CD4-positive, alpha-beta T cell (primary cell): ENCODE data around the gene CDH13. TPM values are rescaled to one million over a fixed set of nuclear protein-coding genes. Genes with fewer than 3 reads are reported as not detected.

Experiments
- ATAC-seq: fragments of 200-7000 bp; cut with Tn5 transposase; one replicate; pipeline ENCODE4 v1.10.0; 2022; ENCODE audit warnings: mild to moderate bottlenecking; ENCODE audit not compliant: poor library complexity
- CTCF ChIA-PET: fragments of 350-600 bp; sonication (Branson Sonifier 250); formaldehyde crosslinking; loops from one replicate; lab custom pipeline; 2021; ENCODE audit warnings: antibody characterized with exemption, inconsistent platforms; lab: Charles Lee
- POLR2A ChIA-PET: fragments of 350-600 bp; sonication (Branson Sonifier 250); formaldehyde crosslinking; loops from one replicate; lab custom pipeline; 2021; ENCODE audit warnings: antibody characterized with exemption, inconsistent platforms; lab: Charles Lee
- DNase-seq, 14 experiments: peaks; one replicate each; pipeline ENCODE4 v3.0.0-alpha.2; 2013 to 2020; ENCODE audit warnings: mixed read lengths in 2 of 14
- H3K27ac ChIP-seq, 2 donors: one replicate each; pipeline versions ENCODE4 v1.5.1 to v1.7.0; 2013; ENCODE audit warnings: low read length in 2 of 2, low read depth in 1 of 2, mild to moderate bottlenecking in 1 of 2
- H3K27me3 ChIP-seq, 2 experiments: 1 replicate in 1 of 2; 2 replicates in 1 of 2; pipeline versions ENCODE4 v1.6.1 to v1.7.0; 2013; ENCODE audit warnings: low read length in 2 of 2, control low read depth in 1 of 2, mild to moderate bottlenecking in 1 of 2, moderate library complexity in 1 of 2; ENCODE audit not compliant: insufficient read depth in 2 of 2, control insufficient read depth in 1 of 2
- H3K36me3 ChIP-seq: one replicate; pipeline ENCODE4 v1.6.1; 2013; ENCODE audit warnings: low read length, control low read depth; ENCODE audit not compliant: insufficient read depth
- H3K4me1 ChIP-seq: one replicate; pipeline ENCODE4 v1.6.1; 2013; ENCODE audit warnings: low read length, control low read depth; ENCODE audit not compliant: insufficient read depth
- H3K4me3 ChIP-seq: one replicate; pipeline ENCODE4 v1.5.1; 2013; ENCODE audit warnings: mild to moderate bottlenecking, low read length, moderate library complexity
- H3K9me3 ChIP-seq, 2 experiments: 1 replicate in 1 of 2; 2 replicates in 1 of 2; pipeline versions ENCODE4 v1.6.1 to v1.7.0; 2013; ENCODE audit warnings: low read length in 2 of 2, mild to moderate bottlenecking in 2 of 2, control low read depth in 1 of 2, moderate library complexity in 1 of 2; ENCODE audit not compliant: control insufficient read depth in 1 of 2, insufficient read depth in 1 of 2
- H3K27ac Mint-ChIP-seq: one replicate; pipeline ENCODE4 v1.8.0; 2020; ENCODE audit warnings: mixed read lengths
- H3K27me3 Mint-ChIP-seq: one replicate; pipeline ENCODE4 v1.8.0; 2021; ENCODE audit warnings: mixed read lengths
- H3K36me3 Mint-ChIP-seq: one replicate; pipeline ENCODE4 v1.8.0; 2021; ENCODE audit warnings: low read depth, mixed read lengths
- H3K4me1 Mint-ChIP-seq: one replicate; pipeline ENCODE4 v1.8.0; 2021; ENCODE audit warnings: low read depth, mixed read lengths
- H3K4me3 Mint-ChIP-seq: one replicate; pipeline ENCODE4 v1.8.0; 2020; ENCODE audit warnings: mild to moderate bottlenecking, mixed read lengths
- H3K9me3 Mint-ChIP-seq: one replicate; pipeline ENCODE4 v1.8.0; 2020; ENCODE audit warnings: mixed read lengths
- CTCF ChIP-seq: fragments of 200-600 bp; IDR thresholded peaks from one replicate; pipeline ENCODE4 v1.8.0; 2022; ENCODE audit warnings: antibody characterized with exemption, mild to moderate bottlenecking
- intact Hi-C, 2 experiments: fragments of 100-400 bp; cut with DNase I in 1 of 2; cut with micrococcal nuclease in 1 of 2; formaldehyde crosslinking; loops; one replicate each; pipeline versions ENCODE4 v1.15.1 to v1.9.0; 2023 to 2025; cut with DNase I, micrococcal nuclease
- total RNA-seq, 174 experiments: library from RNA in 2 of 174; stranded (reverse) in 2 of 174; gene quantifications; one replicate each; pipeline ENCODE4 v1.2.3 and lab custom pipeline; 2021 to 2026

Gene CDH13
- total RNA-seq, 2 experiments from 2014 or later, result not detected

GRCh38 chr16:82876951-82877350 lies 250.2 kb downstream of the CDH13 start:
- Mint-ChIP-seq H3K27me3 (no peaks in the 10 kb centered on the region), H3K4me3 (no peak overlapping the region), H3K36me3 (no peaks in the 10 kb centered on the region), H3K27ac (no peak overlapping the region), H3K4me1 (no peaks in the 10 kb centered on the region), H3K9me3 (peaks cover 3% of the 10 kb centered on the region)
- no peak for ATAC-seq
- Histone ChIP-seq H3K4me1 (no peaks in the 10 kb centered on the region), H3K27me3 (peaks cover 0 to 2% of the 10 kb centered on the region in 2 experiments), H3K36me3 (no peaks in the 10 kb centered on the region), H3K9me3 (peaks cover under 1 to 4% of the 10 kb centered on the region in 2 experiments), H3K27ac (no peak overlapping the region), H3K4me3 (no peak overlapping the region)
- ChIA-PET POLR2A (no interaction called here), CTCF (no interaction called here)
- TF ChIP-seq CTCF, result no peak
- intact Hi-C loops, result no loop called here
- DNase-seq, result no peak

- Mint-ChIP-seq H3K27ac (no peak overlapping the region), H3K4me3 (no peak overlapping the region), H3K9me3 (no peaks in the 10 kb centered on the region), H3K36me3 (no peaks in the 10 kb centered on the region), H3K4me1 (no peaks in the 10 kb centered on the region), H3K27me3 (no peaks in the 10 kb centered on the region)
- Histone ChIP-seq H3K27ac (no peak overlapping the region), H3K9me3 (peaks cover 0 to 7% of the 10 kb centered on the region in 2 experiments), H3K36me3 (no peaks in the 10 kb centered on the region), H3K4me3 (no peak overlapping the region), H3K4me1 (no peaks in the 10 kb centered on the region), H3K27me3 (peaks cover 0 to 2% of the 10 kb centered on the region in 2 experiments)
- DNase-seq (no peak), ATAC-seq (no peak)
- ChIA-PET CTCF (no interaction called here), POLR2A (no interaction called here)
- intact Hi-C loops, result no loop called here
- TF ChIP-seq CTCF, result no peak
Measured at GRCh38 chr16:82878466-82878865, 251.7 kb downstream of the CDH13 start.

GRCh38 chr16:82880346-82880745 lies 253.6 kb downstream of the CDH13 start:
- CTCF ChIA-PET, result no interaction called here
- POLR2A ChIA-PET, result no interaction called here

More at GRCh38 chr16:82880346-82880745, 253.6 kb downstream of the CDH13 start:
- Histone ChIP-seq H3K27me3 (no peaks in the 10 kb centered on the region), H3K9me3 (peaks cover 0 to 3% of the 10 kb centered on the region in 2 experiments), H3K27ac (no peak overlapping the region), H3K36me3 (no peaks in the 10 kb centered on the region), H3K4me3 (no peak overlapping the region), H3K4me1 (no peaks in the 10 kb centered on the region)
- DNase-seq, result no peak
- no peaks in the 10 kb centered on the region for H3K9me3 Mint-ChIP-seq
- TF ChIP-seq CTCF, result no peak
- no peaks in the 10 kb centered on the region for H3K36me3 Mint-ChIP-seq
- no peak overlapping the region for H3K4me3 Mint-ChIP-seq
- H3K4me1 Mint-ChIP-seq, result no peaks in the 10 kb centered on the region
- intact Hi-C loops, result no loop called here
- no peaks in the 10 kb centered on the region for H3K27me3 Mint-ChIP-seq
- ATAC-seq, result no peak
- no peak overlapping the region for H3K27ac Mint-ChIP-seq
